Measurements from ENCODE around the gene ARSI.
A peak's percentile ranks its signal among the peaks of the same experiment; 100 is the strongest.

The ARSI gene

GRCh38 chr5:150291388-150292385 lies 11.0 kb downstream of the ARSI start (continued):
- TF ChIP-seq GLIS2 (tag by site-specific recombination; IDR thresholded peaks at IDR 0.05) (peak; percentile 12; the same call in 1 of the 2 replicates), ZBTB20 (tag by site-specific recombination; IDR thresholded peaks at IDR 0.05) (peak; percentile 75), ZNF19 (tag by site-specific recombination; IDR thresholded peaks at IDR 0.05; ENCODE audit: low read depth) (no peak), ZIC2 (tag by site-specific recombination; IDR thresholded peaks at IDR 0.05) (peak; percentile 76), ZNF341 (tag by site-specific recombination; IDR thresholded peaks at IDR 0.05; ENCODE audit: low read depth) (0 out of 2 replicates have a peak, but pooled peaks have one; percentile 13)

- Histone ChIP-seq H3K27ac (ENCODE audit: extremely low read depth, low read depth, low read length) (no peak within 1 kb of the TSS), H3K9me3 (ENCODE audit: control insufficient read depth, insufficient read depth, low read depth, low read length) (no peaks in the 10 kb centered on the region), H3K4me1 (ENCODE audit: control insufficient read depth, insufficient read depth, low read length) (no peaks in the 10 kb centered on the region; the same call in 1 of the 2 replicates), H3K4me3 (ENCODE audit: low read depth, low read length) (no peak within 1 kb of the TSS), H3K36me3 (ENCODE audit: control insufficient read depth in 2 of 2, insufficient read depth in 1 of 2, low read length in 2 of 2) (no peaks in the 10 kb centered on the region)
- ChIA-PET POLR2A (no interaction called here), CTCF (interaction anchor here (0.7 to 1.1 kb wide), 2 partner anchors 61 to 128 kb away, joined by 3 read pairs; no protein-coding TSS in a partner anchor)
- no peak for TF ChIP-seq ZNF645 (tag by site-specific recombination; IDR thresholded peaks at IDR 0.05)
- TF ChIP-seq, protein P1, sequence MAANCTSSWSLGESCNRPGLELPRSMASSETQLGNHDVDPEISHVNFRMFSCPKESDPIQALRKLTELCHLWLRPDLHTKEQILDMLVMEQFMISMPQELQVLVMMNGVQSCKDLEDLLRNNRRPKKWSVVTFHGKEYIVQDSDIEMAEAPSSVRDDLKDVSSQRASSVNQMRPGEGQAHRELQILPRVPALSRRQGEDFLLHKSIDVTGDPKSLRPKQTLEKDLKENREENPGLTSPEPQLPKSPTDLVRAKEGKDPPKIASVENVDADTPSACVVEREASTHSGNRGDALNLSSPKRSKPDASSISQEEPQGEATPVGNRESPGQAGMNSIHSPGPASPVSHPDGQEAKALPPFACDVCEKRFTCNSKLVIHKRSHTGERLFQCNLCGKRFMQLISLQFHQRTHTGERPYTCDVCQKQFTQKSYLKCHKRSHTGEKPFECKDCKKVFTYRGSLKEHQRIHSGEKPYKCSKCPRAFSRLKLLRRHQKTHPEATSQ (tag by site-specific recombination; IDR thresholded peaks at IDR 0.05) = no peak
- TF ChIP-seq, protein P2, sequence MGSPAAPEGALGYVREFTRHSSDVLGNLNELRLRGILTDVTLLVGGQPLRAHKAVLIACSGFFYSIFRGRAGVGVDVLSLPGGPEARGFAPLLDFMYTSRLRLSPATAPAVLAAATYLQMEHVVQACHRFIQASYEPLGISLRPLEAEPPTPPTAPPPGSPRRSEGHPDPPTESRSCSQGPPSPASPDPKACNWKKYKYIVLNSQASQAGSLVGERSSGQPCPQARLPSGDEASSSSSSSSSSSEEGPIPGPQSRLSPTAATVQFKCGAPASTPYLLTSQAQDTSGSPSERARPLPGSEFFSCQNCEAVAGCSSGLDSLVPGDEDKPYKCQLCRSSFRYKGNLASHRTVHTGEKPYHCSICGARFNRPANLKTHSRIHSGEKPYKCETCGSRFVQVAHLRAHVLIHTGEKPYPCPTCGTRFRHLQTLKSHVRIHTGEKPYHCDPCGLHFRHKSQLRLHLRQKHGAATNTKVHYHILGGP (tag by site-specific recombination; IDR thresholded peaks at IDR 0.05) = no peak
- TF ChIP-seq, protein P3, sequence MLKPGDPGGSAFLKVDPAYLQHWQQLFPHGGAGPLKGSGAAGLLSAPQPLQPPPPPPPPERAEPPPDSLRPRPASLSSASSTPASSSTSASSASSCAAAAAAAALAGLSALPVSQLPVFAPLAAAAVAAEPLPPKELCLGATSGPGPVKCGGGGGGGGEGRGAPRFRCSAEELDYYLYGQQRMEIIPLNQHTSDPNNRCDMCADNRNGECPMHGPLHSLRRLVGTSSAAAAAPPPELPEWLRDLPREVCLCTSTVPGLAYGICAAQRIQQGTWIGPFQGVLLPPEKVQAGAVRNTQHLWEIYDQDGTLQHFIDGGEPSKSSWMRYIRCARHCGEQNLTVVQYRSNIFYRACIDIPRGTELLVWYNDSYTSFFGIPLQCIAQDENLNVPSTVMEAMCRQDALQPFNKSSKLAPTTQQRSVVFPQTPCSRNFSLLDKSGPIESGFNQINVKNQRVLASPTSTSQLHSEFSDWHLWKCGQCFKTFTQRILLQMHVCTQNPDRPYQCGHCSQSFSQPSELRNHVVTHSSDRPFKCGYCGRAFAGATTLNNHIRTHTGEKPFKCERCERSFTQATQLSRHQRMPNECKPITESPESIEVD (tag by site-specific recombination; IDR thresholded peaks at IDR 0.05) = no peak
- no peak for TF ChIP-seq ZNF433 (tag by site-specific recombination; IDR thresholded peaks at IDR 0.05; ENCODE audit: low read depth)
- no peak for TF ChIP-seq ZNF529 (tag by site-specific recombination; IDR thresholded peaks at IDR 0.05; ENCODE audit: insufficient replicate concordance)
- TF ChIP-seq, protein P4, sequence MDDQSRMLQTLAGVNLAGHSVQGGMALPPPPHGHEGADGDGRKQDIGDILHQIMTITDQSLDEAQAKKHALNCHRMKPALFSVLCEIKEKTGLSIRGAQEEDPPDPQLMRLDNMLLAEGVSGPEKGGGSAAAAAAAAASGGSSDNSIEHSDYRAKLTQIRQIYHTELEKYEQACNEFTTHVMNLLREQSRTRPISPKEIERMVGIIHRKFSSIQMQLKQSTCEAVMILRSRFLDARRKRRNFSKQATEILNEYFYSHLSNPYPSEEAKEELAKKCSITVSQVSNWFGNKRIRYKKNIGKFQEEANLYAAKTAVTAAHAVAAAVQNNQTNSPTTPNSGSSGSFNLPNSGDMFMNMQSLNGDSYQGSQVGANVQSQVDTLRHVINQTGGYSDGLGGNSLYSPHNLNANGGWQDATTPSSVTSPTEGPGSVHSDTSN (CRISPR knock-in tag; IDR thresholded peaks at IDR 0.05) = no peak
- TF ChIP-seq, protein P5, sequence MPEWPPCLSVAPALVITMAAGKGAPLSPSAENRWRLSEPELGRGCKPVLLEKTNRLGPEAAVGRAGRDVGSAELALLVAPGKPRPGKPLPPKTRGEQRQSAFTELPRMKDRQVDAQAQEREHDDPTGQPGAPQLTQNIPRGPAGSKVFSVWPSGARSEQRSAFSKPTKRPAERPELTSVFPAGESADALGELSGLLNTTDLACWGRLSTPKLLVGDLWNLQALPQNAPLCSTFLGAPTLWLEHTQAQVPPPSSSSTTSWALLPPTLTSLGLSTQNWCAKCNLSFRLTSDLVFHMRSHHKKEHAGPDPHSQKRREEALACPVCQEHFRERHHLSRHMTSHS (tag by site-specific recombination; IDR thresholded peaks at IDR 0.05) = no peak
- TF ChIP-seq, protein P6, sequence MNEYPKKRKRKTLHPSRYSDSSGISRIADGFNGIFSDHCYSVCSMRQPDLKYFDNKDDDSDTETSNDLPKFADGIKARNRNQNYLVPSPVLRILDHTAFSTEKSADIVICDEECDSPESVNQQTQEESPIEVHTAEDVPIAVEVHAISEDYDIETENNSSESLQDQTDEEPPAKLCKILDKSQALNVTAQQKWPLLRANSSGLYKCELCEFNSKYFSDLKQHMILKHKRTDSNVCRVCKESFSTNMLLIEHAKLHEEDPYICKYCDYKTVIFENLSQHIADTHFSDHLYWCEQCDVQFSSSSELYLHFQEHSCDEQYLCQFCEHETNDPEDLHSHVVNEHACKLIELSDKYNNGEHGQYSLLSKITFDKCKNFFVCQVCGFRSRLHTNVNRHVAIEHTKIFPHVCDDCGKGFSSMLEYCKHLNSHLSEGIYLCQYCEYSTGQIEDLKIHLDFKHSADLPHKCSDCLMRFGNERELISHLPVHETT (tag by site-specific recombination; IDR thresholded peaks at IDR 0.05) = no peak
- no peak for TF ChIP-seq ZBTB1 (tag by site-specific recombination; IDR thresholded peaks at IDR 0.05)
- no peak for TF ChIP-seq ZNF221 (tag by site-specific recombination; IDR thresholded peaks at IDR 0.05; ENCODE audit: borderline replicate concordance)
- no peak for TF ChIP-seq REPIN1 (tag by site-specific recombination; IDR thresholded peaks at IDR 0.05; ENCODE audit: low read depth)
- TF ChIP-seq ZNF677 (tag by site-specific recombination; IDR thresholded peaks at IDR 0.05) = no peak
- TF ChIP-seq ZNF777 (tag by site-specific recombination; IDR thresholded peaks at IDR 0.05; ENCODE audit: borderline replicate concordance) = no peak
Measured at GRCh38 chr5:150289551-150290390, 12.9 kb downstream of the ARSI start, which contains the start of gene CAMK2A. CAMK2A (minus strand) TSS chr5:150289773; CDS start chr5:150289625, 148 bp downstream.

Data from HEK293 (cell line).